Left ventricle myocardium inferior (tissue), 1 donor: ENCODE results near the gene SIRT7. TPM values are rescaled to one million over a fixed set of nuclear protein-coding genes. Genes with fewer than 3 reads are reported as not detected.

Experiments
- DNase-seq: peaks from one replicate; pipeline ENCODE4 v3.0.0-alpha.2; 2020
- H3K27ac ChIP-seq: fragments of 200-600 bp; replicated peaks from 2 replicates; pipeline ENCODE4 v1.8.0; 2021
- H3K27me3 ChIP-seq: fragments of 200-600 bp; 2 replicates; pipeline ENCODE4 v1.8.0; 2021; ENCODE audit warnings: low read depth
- H3K36me3 ChIP-seq: fragments of 200-600 bp; 2 replicates; pipeline ENCODE4 v1.8.0; 2021
- H3K4me1 ChIP-seq: fragments of 200-600 bp; 2 replicates; pipeline ENCODE4 v1.8.0; 2021
- H3K4me3 ChIP-seq: fragments of 200-600 bp; 2 replicates; pipeline ENCODE4 v1.8.0; 2021; ENCODE audit warnings: mild to moderate bottlenecking, moderate library complexity
- H3K9me3 ChIP-seq: fragments of 200-600 bp; replicated peaks from 2 replicates; pipeline ENCODE4 v1.8.0; 2021
- intact Hi-C: fragments of 100-400 bp; cut with micrococcal nuclease; formaldehyde crosslinking; loops from one replicate; pipeline ENCODE4 v1.11.0; 2022
- total RNA-seq: library from RNA; stranded (reverse); fragmentation: NEBNext Ultra II Directional; extraction: Animal tissue kit (Norgen Biotek cat#: 25700); gene quantifications from one replicate; pipeline ENCODE4 v1.2.1, GENCODE V29; 2021
- TF ChIP-seq, protein P1 (sequence below): fragments of 200-600 bp; IDR thresholded peaks from 2 replicates; pipeline ENCODE4 v1.8.0; 2021; ENCODE audit warnings: antibody characterized with exemption, mild to moderate bottlenecking, borderline replicate concordance
- donor health status: DM: no; HTN: yes; CAD: no; lungs with severe emphysema.

SIRT7 gene
- total RNA-seq, 1 donor from 2014 or later: 8.5 TPM

DNA sequence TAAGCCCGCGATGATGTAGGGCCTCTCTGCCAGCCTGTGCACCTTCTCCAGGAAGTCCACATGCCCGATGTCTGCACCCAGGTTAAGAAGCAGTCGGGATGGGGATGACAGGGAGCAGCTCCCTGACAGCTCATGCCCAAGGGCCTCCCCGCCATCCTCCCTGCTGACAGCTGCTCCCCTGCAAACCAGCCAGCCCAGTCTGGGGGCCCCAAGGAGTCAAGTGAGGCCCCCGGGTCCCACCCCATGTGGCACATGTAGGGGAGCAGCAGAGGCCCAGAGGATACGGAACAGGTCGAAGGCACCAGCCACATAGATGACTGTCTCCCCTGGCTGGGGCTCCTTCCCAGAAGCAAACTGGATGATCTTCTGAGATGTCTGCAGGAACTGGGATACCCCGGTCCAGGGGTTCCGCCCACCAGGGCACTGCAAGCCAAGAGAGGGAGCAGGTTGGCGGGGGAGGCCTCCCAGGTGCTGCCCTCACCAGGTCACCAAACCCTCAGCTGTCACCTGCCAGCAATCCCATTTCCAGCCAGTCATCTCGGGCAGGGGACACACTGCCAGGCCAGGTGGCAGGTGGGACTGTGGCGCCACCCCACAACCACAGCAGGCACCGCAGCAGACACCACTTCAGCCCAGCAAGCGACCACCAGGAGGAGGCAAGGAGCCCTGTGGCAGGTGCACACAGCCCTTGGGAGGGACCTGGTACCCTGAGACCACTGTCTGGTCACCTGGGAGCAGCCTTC, 11.3 kb downstream of the SIRT7 start:
- Histone ChIP-seq H3K4me1 (peaks cover 26% of the 10 kb centered on the region), H3K36me3 (peaks cover 20% of the 10 kb centered on the region), H3K27ac (no peak overlapping the region), H3K4me3 (no peak overlapping the region), H3K9me3 (no peaks in the 10 kb centered on the region), H3K27me3 (no peaks in the 10 kb centered on the region)
- TF ChIP-seq, protein P1, sequence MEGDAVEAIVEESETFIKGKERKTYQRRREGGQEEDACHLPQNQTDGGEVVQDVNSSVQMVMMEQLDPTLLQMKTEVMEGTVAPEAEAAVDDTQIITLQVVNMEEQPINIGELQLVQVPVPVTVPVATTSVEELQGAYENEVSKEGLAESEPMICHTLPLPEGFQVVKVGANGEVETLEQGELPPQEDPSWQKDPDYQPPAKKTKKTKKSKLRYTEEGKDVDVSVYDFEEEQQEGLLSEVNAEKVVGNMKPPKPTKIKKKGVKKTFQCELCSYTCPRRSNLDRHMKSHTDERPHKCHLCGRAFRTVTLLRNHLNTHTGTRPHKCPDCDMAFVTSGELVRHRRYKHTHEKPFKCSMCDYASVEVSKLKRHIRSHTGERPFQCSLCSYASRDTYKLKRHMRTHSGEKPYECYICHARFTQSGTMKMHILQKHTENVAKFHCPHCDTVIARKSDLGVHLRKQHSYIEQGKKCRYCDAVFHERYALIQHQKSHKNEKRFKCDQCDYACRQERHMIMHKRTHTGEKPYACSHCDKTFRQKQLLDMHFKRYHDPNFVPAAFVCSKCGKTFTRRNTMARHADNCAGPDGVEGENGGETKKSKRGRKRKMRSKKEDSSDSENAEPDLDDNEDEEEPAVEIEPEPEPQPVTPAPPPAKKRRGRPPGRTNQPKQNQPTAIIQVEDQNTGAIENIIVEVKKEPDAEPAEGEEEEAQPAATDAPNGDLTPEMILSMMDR: no peak
- intact Hi-C loops: no loop called here
- DNase-seq: no peak

DNA sequence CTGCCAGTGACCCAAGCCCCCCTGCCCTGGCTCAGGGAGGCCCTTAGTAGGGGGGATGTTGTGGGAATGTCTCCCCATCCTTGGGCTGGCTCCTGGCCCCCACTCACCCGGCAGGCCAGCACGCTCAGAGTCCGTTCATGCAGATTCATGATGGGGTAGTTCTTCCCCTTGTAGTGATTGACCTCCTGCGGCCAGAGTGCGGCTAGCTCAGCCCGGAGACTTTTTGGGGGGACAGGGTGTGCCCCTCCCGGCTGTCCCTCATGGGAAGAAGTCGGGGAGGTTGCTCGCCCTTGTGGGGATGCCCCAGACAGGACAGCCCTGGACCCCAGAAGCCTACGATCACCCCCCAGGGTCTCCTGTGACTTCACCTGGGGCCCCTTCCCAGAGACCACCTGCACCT, 12.0 kb downstream of the SIRT7 start:
- no peak overlapping the region for H3K4me3 ChIP-seq
- H3K27me3 ChIP-seq: no peaks in the 10 kb centered on the region

DNA sequence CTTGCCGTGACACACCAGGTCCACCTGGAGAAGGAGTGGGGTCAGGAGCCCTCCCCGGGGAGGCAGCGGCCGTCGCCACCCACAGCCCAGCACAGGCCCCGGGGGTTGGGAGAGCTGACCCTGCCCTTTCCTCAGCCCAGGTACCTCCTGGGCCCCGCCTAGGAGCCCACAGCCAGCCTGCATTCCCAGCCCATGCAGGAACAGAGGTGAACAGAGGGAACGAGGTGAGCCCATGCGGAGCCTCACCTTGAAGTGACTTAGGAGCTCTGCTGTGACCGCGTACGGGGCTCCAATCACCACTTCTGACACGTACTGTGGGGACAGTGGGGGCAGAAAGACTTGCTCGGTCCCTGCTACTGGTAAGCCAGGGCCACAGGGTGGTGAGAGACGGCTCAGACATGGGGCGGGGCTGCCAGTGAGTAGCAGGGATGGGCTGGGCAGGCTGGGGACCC, 12.5 kb downstream of the SIRT7 start:
- TF ChIP-seq, protein P1: no peak
- intact Hi-C loops: no loop called here
- H3K4me1 ChIP-seq: peaks cover 24% of the 10 kb centered on the region
- no peak overlapping the region for H3K27ac ChIP-seq
- DNase-seq: no peak
- peaks cover 23% of the 10 kb centered on the region for H3K36me3 ChIP-seq
- H3K9me3 ChIP-seq: no peaks in the 10 kb centered on the region
- no peaks in the 10 kb centered on the region for H3K27me3 ChIP-seq
- no peak overlapping the region for H3K4me3 ChIP-seq

More for the DNA sequence above, 12.0 kb downstream of the SIRT7 start:
- intact Hi-C loops: no loop called here
- Histone ChIP-seq H3K36me3 (peaks cover 20% of the 10 kb centered on the region), H3K9me3 (no peaks in the 10 kb centered on the region), H3K27ac (no peak overlapping the region), H3K4me1 (peaks cover 28% of the 10 kb centered on the region)
- no peak for DNase-seq
- TF ChIP-seq, protein P1: no peak

DNA sequence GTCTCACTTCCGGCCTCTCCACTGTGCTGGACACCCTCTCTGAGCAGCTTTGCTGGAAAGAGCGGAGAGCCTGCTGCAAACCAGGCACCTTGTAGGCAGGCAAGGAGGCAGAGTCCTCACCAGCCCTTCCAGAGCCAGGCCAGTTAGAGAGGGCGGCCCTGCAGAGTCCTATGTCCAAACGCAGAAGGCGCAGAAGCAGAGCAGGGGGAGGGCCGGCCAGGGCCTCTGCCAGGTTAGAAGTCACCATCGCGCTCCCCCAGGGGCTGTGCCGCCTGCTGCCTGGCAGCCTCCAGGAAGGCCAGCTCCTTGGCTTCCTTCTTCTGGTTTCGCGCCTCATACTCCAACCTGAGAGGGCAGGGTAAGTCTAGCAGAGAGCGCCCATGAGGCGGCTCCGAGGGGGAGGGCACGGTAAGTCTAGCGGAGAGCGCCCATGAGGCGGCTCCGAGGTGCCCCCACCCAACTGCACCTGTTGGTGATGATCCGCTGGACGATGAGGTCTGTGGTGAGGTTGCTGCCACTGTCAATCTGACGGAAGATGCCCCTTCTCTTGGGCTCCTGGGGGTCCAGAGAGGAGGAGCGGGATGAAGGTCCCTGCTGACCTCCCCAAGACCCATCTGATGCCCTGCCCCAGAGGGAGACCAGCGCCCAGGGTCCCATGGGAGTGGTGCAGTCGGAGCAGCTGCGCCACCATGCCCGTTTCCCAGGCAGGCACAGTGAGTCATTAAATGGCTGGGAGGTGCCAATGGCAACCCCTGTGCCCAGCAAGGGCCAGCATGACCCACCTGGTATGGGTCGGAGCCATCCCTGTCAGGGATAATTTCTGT, 13.2 kb downstream of the SIRT7 start:
- intact Hi-C loops: no loop called here
- H3K9me3 ChIP-seq: no peaks in the 10 kb centered on the region
- no peak overlapping the region for H3K27ac ChIP-seq
- H3K36me3 ChIP-seq: peaks cover 29% of the 10 kb centered on the region
- H3K4me1 ChIP-seq: peaks cover 17% of the 10 kb centered on the region
- TF ChIP-seq, protein P1: no peak
- DNase-seq: no peak
- H3K4me3 ChIP-seq: no peak overlapping the region
- H3K27me3 ChIP-seq: no peaks in the 10 kb centered on the region

DNA sequence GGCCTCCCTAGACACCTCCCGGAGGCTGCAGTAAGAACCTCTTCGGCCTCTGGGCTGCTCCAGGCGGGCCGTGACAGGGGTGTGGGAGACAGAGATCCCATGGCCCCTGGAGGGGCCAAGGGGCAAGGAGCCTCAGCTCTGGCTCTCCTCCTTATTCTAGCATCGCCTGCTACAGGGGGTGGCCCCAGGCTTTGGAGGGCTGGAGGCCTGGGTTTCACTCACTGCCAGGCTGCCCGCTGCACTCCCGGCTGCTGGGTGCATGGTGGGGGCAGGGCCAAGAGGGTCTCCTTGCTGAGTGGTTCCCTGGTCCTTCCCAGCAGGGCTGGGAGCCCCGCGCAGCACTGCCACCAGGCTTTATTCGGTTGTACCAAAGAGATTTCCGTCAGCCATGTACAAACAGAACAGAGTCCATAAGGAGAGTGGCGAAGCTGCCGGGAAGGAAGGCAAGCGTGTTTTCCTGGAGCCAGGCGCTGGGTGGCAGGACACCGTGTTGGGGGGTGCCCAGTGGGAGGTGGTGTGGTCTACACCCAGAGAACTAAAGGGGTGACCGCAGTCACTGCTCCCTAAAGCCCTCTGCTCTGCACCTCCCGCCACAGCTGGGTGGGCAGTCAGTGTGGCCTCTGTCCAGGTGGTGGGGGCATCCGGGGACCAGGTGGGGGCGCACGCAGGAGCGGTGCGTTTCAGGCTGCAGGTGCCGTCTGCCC, 13.9 kb downstream of the SIRT7 start:
- intact Hi-C loops: no loop called here
- Histone ChIP-seq H3K9me3 (no peaks in the 10 kb centered on the region), H3K4me1 (peaks cover 16% of the 10 kb centered on the region), H3K27ac (no peak overlapping the region), H3K36me3 (peaks cover 37% of the 10 kb centered on the region), H3K27me3 (no peaks in the 10 kb centered on the region), H3K4me3 (no peak overlapping the region)
- no peak for DNase-seq
- TF ChIP-seq, protein P1: no peak
